GM12872 (cell line): ENCODE measurements around the gene VPS25.
A peak's percentile ranks its signal among the peaks of the same experiment; 100 is the strongest.

Experiments used
- TF ChIP-seq, protein P1 (sequence below): IDR thresholded peaks from 3 replicates; pipeline ENCODE4 v1.5.1; 2011; ENCODE audit warnings: low read depth, mild to moderate bottlenecking, low read length, moderate library complexity; ENCODE audit not compliant: insufficient read depth

VPS25 gene

GRCh38 chr17:42819939-42820535, 46.8 kb downstream of the VPS25 start:
- TF ChIP-seq, protein P1, sequence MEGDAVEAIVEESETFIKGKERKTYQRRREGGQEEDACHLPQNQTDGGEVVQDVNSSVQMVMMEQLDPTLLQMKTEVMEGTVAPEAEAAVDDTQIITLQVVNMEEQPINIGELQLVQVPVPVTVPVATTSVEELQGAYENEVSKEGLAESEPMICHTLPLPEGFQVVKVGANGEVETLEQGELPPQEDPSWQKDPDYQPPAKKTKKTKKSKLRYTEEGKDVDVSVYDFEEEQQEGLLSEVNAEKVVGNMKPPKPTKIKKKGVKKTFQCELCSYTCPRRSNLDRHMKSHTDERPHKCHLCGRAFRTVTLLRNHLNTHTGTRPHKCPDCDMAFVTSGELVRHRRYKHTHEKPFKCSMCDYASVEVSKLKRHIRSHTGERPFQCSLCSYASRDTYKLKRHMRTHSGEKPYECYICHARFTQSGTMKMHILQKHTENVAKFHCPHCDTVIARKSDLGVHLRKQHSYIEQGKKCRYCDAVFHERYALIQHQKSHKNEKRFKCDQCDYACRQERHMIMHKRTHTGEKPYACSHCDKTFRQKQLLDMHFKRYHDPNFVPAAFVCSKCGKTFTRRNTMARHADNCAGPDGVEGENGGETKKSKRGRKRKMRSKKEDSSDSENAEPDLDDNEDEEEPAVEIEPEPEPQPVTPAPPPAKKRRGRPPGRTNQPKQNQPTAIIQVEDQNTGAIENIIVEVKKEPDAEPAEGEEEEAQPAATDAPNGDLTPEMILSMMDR: peak; percentile 77

DNA sequence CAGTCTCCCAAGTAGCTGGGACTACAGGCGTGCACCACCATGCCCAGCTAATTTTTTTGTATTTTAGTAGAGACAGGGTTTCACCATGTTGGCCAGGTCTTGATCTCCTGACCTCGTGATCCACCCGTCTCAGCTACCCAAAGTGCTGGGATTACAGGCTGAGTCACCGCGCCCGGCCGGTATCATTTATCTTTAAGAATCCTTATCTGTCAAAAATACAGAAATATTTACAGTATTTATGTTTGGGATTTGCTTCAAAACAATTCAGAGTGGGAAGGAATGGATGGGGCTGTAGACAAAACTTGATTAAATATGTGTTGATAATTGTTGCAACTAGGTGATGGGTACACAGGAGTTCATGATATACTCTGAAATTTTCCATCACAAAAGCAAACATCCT, 47.9 kb downstream of the VPS25 start:
- TF ChIP-seq, protein P1: no peak

GRCh38 chr17:42827472-42827871, 54.2 kb downstream of the VPS25 start:
- TF ChIP-seq, protein P1: no peak
